Fibroblast of lung (primary cell): ENCODE results near the gene CNKSR3.

Source experiments
- CTCF ChIP-seq, 2 donors: IDR thresholded peaks in 1 of 2; conservative IDR thresholded peaks in 1 of 2; 1 replicate in 1 of 2; 2 replicates in 1 of 2; pipeline ENCODE4 v1.5.1; 2011 to 2012; ENCODE audit warnings: low read length in 2 of 2, control low read depth in 1 of 2, inconsistent platforms in 1 of 2, low read depth in 1 of 2, mild to moderate bottlenecking in 1 of 2
- EZH2 ChIP-seq: IDR thresholded peaks from 2 replicates; pipeline ENCODE4 v1.5.1; 2012; ENCODE audit warnings: low read length, control low read depth, mild to moderate bottlenecking; ENCODE audit errors: missing control alignments

DNA sequence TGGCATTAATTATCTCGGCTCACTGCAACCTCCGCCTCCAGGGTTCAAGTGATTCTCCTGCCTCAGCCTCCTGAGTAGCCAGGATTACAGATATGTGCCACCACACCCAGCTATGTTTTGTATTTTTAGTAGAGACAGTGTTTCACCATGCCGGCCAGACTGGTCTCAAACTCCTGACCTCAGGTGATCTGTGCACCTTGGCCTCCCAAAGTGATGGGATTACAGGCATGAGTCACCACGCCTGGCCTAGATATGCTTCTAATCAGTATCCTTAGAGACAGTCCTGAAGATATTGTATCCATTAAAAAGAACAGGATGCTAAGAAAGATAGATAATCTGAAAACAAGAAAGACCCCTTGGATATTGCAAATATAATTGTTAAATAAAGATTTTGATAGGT lies 150.8 kb downstream of the CNKSR3 start:
- TF ChIP-seq CTCF (conservative IDR thresholded peaks at IDR 0.05 in 1 of 2, IDR thresholded peaks at IDR 0.05 in 1 of 2; ENCODE audit: low read depth in 1 of 2, low read length in 2 of 2), result no peak
- TF ChIP-seq EZH2, result no peak
